Measurements from ENCODE around the gene SRSF12. TPM values are rescaled to one million over a fixed set of nuclear protein-coding genes. Genes with fewer than 3 reads are reported as not detected.
A peak's percentile ranks its signal among the peaks of the same experiment; 100 is the strongest.

The SRSF12 gene
- total and polyA plus RNA-seq, 2 donors (not counting 1 experiment from before 2014, with no cell fraction given), result not detected

GRCh38 chr6:89145091-89145955 lies 27.5 kb upstream of the SRSF12 start:
- no peaks in the 10 kb centered on the region for H3K9me3 Mint-ChIP-seq (ENCODE audit: insufficient read depth)
- Histone ChIP-seq H3K27ac (ENCODE audit: low read length in 2 of 2) (peak overlapping the region; percentile 87 to 88), H3K4me2 (replicated peaks; ENCODE audit: low read depth, low read length, poor library complexity, severe bottlenecking) (peak overlapping the region; percentile 75), H3K9ac (ENCODE audit: low read length) (peak overlapping the region; percentile 76), H2AFZ (ENCODE audit: insufficient read depth, low read depth, low read length, poor library complexity, severe bottlenecking) (peak overlapping the region; percentile 93), H3K27me3 (replicated peaks in 1 of 4; ENCODE audit: control extremely low read depth in 1 of 4, control insufficient read depth in 3 of 4, insufficient read depth in 4 of 4, low read length in 3 of 4) (no peaks in the 10 kb centered on the region), H3K36me3 (replicated peaks in 1 of 2; ENCODE audit: control extremely low read depth in 1 of 2, control insufficient read depth in 1 of 2, extremely low read depth in 1 of 2, insufficient read depth in 2 of 2, low read length in 1 of 2) (no peaks in the 10 kb centered on the region), H3K79me2 (ENCODE audit: control insufficient read depth, insufficient read depth, low read length) (peaks cover 14% of the 10 kb centered on the region), H3K9me3 (ENCODE audit: control extremely low read depth in 1 of 3, control insufficient read depth in 2 of 3, insufficient read depth in 1 of 3, low read length in 2 of 3) (no peaks in the 10 kb centered on the region), H4K20me1 (ENCODE audit: control insufficient read depth, insufficient read depth, low read length, poor library complexity, severe bottlenecking) (no peaks in the 10 kb centered on the region), H3K4me1 (ENCODE audit: control insufficient read depth in 2 of 2, insufficient read depth in 2 of 2, low read length in 2 of 2) (peaks cover 9 to 11% of the 10 kb centered on the region in 2 donors), H3K4me3 (ENCODE audit: control extremely low read depth in 1 of 5, extremely low read depth in 1 of 5, insufficient read depth in 1 of 5, low read depth in 2 of 5, low read length in 4 of 5) (peak overlapping the region; percentile 65 to 85 (median 73))
- TF ChIP-seq, protein P1, sequence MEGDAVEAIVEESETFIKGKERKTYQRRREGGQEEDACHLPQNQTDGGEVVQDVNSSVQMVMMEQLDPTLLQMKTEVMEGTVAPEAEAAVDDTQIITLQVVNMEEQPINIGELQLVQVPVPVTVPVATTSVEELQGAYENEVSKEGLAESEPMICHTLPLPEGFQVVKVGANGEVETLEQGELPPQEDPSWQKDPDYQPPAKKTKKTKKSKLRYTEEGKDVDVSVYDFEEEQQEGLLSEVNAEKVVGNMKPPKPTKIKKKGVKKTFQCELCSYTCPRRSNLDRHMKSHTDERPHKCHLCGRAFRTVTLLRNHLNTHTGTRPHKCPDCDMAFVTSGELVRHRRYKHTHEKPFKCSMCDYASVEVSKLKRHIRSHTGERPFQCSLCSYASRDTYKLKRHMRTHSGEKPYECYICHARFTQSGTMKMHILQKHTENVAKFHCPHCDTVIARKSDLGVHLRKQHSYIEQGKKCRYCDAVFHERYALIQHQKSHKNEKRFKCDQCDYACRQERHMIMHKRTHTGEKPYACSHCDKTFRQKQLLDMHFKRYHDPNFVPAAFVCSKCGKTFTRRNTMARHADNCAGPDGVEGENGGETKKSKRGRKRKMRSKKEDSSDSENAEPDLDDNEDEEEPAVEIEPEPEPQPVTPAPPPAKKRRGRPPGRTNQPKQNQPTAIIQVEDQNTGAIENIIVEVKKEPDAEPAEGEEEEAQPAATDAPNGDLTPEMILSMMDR (IDR thresholded peaks at IDR 0.05), result no peak
- no peak for TF ChIP-seq EZH2 (IDR thresholded peaks at IDR 0.05; ENCODE audit: borderline replicate concordance, insufficient read depth, low read depth, low read length, poor library complexity, severe bottlenecking)
- POLR2A ChIA-PET, result interaction anchor here (0.6 to 2.8 kb wide), 2 partner anchors 64 to 70 kb away, joined by 4 to 40 read pairs; partner anchors contain the start of gene PNRC1
- peaks cover 28% of the 10 kb centered on the region for H3K4me1 Mint-ChIP-seq
- H3K4me3 Mint-ChIP-seq, result peak overlapping the region; percentile 95
- H3K27me3 Mint-ChIP-seq, result no peaks in the 10 kb centered on the region
- CTCF ChIA-PET, result interaction anchor here (0.9 to 2.1 kb wide), 9 partner anchors 10 to 226 kb away, joined by 3 to 8 read pairs (median 4); partner anchors contain the start of gene PNRC1
- intact Hi-C loops (cut with micrococcal nuclease), result loop anchor here (5.0 kb wide), 2 partner anchors 492 to 1443 kb away; partner anchors contain the start of genes AKIRIN2 and LYRM2
- DNase-seq (peak; percentile 76), ATAC-seq (ENCODE audit: low read depth) (peak; percentile 63)
- peak overlapping the region; percentile 94 for H3K27ac Mint-ChIP-seq
- WGBS (ENCODE audit: insufficient coverage), result 0% methylated on average over 12 of the region's 17 CpGs
